Ovary (tissue), 9 donors: Measurements from ENCODE around the gene DUSP23. TPM values are rescaled to one million over a fixed set of nuclear protein-coding genes. Genes with fewer than 3 reads are reported as not detected.

ENCODE experiments used
- DNase-seq, 5 donors: peaks; one replicate each; pipeline ENCODE4 v3.0.0-alpha.2; 2019 to 2020
- H3K27ac ChIP-seq, 2 donors: fragments of 200-600 bp; one replicate each; pipeline versions ENCODE4 v1.5.1 to v1.8.0; 2019 to 2022
- H3K27me3 ChIP-seq: fragments of 200-600 bp; one replicate; pipeline ENCODE4 v1.8.0; 2022
- H3K36me3 ChIP-seq: fragments of 200-600 bp; sonication (generic); one replicate; pipeline ENCODE4 v1.5.1; 2019
- H3K4me1 ChIP-seq: one replicate; pipeline ENCODE4 v1.8.1; 2013; ENCODE audit warnings: mild to moderate bottlenecking, moderate library complexity; ENCODE audit not compliant: insufficient read depth
- H3K4me3 ChIP-seq: fragments of 200-600 bp; sonication (generic); one replicate; pipeline ENCODE4 v1.5.1; 2017
- H3K9me3 ChIP-seq, 2 donors: fragments of 200-600 bp in 1 of 2; sonication (generic) in 1 of 2; one replicate each; pipeline versions ENCODE4 v1.5.1 to v1.8.1; 2013 to 2019; ENCODE audit warnings: mild to moderate bottlenecking in 1 of 2, moderate library complexity in 1 of 2
- CTCF ChIP-seq, 3 donors: fragments of 450-650 bp in 2 of 3; fragments of 200-600 bp in 1 of 3; IDR thresholded peaks; one replicate each; pipeline versions ENCODE4 v1.5.1 to v1.8.0; 2016 to 2022; ENCODE audit warnings: antibody characterized with exemption in 3 of 3, mild to moderate bottlenecking in 1 of 3
- EP300 ChIP-seq: sonication (generic); formaldehyde crosslinking; IDR thresholded peaks from one replicate; pipeline ENCODE4 v1.6.1; 2017; ENCODE audit warnings: antibody characterized with exemption
- POLR2A ChIP-seq: fragments of 450-650 bp; IDR thresholded peaks from one replicate; pipeline ENCODE4 v1.6.1; 2017; ENCODE audit warnings: antibody characterized with exemption, mild to moderate bottlenecking, moderate library complexity
- WGBS, 3 donors: extraction: QIAGEN DNeasy Blood & Tissue Kit in 1 of 3; methylation state at CpG; one replicate each; pipeline versions ENCODE4 v1.1.5 to v1.1.7; 2013 to 2017; 5-methylcytosine and 5-hydroxymethylcytosine counted together
- intact Hi-C, 4 donors: fragments of 100-400 bp; cut with DNase I; formaldehyde crosslinking; loops; one replicate each; pipeline versions ENCODE4 v1.11.0 to v1.15.1; 2022 to 2023
- polyA plus RNA-seq, 2 donors: library from polyadenylated mRNA; stranded (reverse); fragments of 200-250 nt in 1 of 2; fragments of 350-450 nt in 1 of 2; fragmentation: Illumina TruSeq in 1 of 2; extraction: RNeasy Lipid Tissue Mini Kit (QIAGEN cat#74804) in 1 of 2; gene quantifications; one replicate each; pipeline ENCODE4 v1.2.3, GENCODE V29; 2013 to 2014
- total RNA-seq, 7 donors: library from RNA; depleted of rRNA in 2 of 7; stranded (reverse); fragments of >200 nt in 2 of 7; fragmentation: NEBNext Ultra II Directional in 3 of 7; extraction: Animal tissue kit (Norgen Biotek cat#: 25700) in 3 of 7; gene quantifications; one replicate each; pipeline versions ENCODE4 v1.1.0 to v1.2.4, GENCODE V29; 2016 to 2023
- donor health status: DM: no; HTN: no; CAD: no; lungs with moderate emphysema.
- donor health status: DM: no; HTN: no; CAD: no.
- donor health status: Bipolar disorder and iron deficiency.
- donor health status: DM: yes; HTN: yes; CAD: no.
- donor health status: DM: no; HTN: no; CAD: no.
- donor health status: DM: yes; HTN: yes; CAD: no.

The DUSP23 gene
- total and polyA plus RNA-seq, 9 donors, result 26.9 to 115 (median 37.5) TPM

GRCh38 chr1:159765806-159766205 is 15.0 kb upstream of the DUSP23 start:
- Histone ChIP-seq H3K36me3 (no peaks in the 10 kb centered on the region), H3K4me1 (no peaks in the 10 kb centered on the region), H3K9me3 (no peaks in the 10 kb centered on the region), H3K27ac (no peak overlapping the region), H3K4me3 (no peak overlapping the region), H3K27me3 (no peaks in the 10 kb centered on the region)
- WGBS, 3 donors, result 82 to 88% (median 82%) methylated on average over 3 of the region's 3 CpGs
- intact Hi-C loops, result no loop called here
- TF ChIP-seq POLR2A (no peak), EP300 (no peak), CTCF (IDR thresholded peaks at IDR 0.05) (no peak)
- DNase-seq, result no peak

GRCh38 chr1:159771127-159771895 is 9.5 kb upstream of the DUSP23 start:
- WGBS, 3 donors, result 81 to 86% (median 83%) methylated on average over 2 of the region's 2 CpGs
- TF ChIP-seq CTCF (IDR thresholded peaks at IDR 0.05) (no peak), POLR2A (no peak), EP300 (no peak)
- DNase-seq, result no peak
- intact Hi-C loops, result no loop called here
- Histone ChIP-seq H3K36me3 (no peaks in the 10 kb centered on the region), H3K4me3 (no peak overlapping the region), H3K4me1 (no peaks in the 10 kb centered on the region), H3K27me3 (no peaks in the 10 kb centered on the region), H3K27ac (no peak overlapping the region), H3K9me3 (no peaks in the 10 kb centered on the region)

GRCh38 chr1:159774465-159774864 is 6.3 kb upstream of the DUSP23 start:
- H3K27ac ChIP-seq, result no peak overlapping the region
- H3K4me3 ChIP-seq, result no peak overlapping the region
- no peaks in the 10 kb centered on the region for H3K9me3 ChIP-seq
- intact Hi-C loops, result no loop called here
- H3K4me1 ChIP-seq, result no peaks in the 10 kb centered on the region
- 61 to 66% (median 66%) methylated on average over 2 of the region's 2 CpGs for WGBS, 3 donors
- no peaks in the 10 kb centered on the region for H3K36me3 ChIP-seq
- TF ChIP-seq EP300, result no peak
- DNase-seq, result no peak
- H3K27me3 ChIP-seq, result no peaks in the 10 kb centered on the region

- H3K27me3 ChIP-seq, result no peaks in the 10 kb centered on the region
- H3K4me1 ChIP-seq, result no peaks in the 10 kb centered on the region
- DNase-seq, result no peak
- intact Hi-C loops, result no loop called here
- TF ChIP-seq EP300 (no peak), CTCF (IDR thresholded peaks at IDR 0.05) (no peak), POLR2A (no peak)
- H3K9me3 ChIP-seq, result no peaks in the 10 kb centered on the region
- 81 to 86% (median 83%) methylated on average over 2 of the region's 2 CpGs for WGBS, 3 donors
- H3K36me3 ChIP-seq, result no peaks in the 10 kb centered on the region
- H3K4me3 ChIP-seq, result no peak overlapping the region
- H3K27ac ChIP-seq, result no peak overlapping the region
These were observed 5.0 kb upstream of the DUSP23 start for GRCh38 chr1:159775716-159776115.

- no peaks in the 10 kb centered on the region for H3K27me3 ChIP-seq
- no peaks in the 10 kb centered on the region for H3K36me3 ChIP-seq
- H3K4me1 ChIP-seq, result no peaks in the 10 kb centered on the region
- DNase-seq, result no peak
- intact Hi-C loops, result no loop called here
- no peaks in the 10 kb centered on the region for H3K9me3 ChIP-seq
- WGBS, 3 donors, result 53 to 60% (median 57%) methylated on average over 4 of the region's 4 CpGs
- no peak overlapping the region for H3K4me3 ChIP-seq
- H3K27ac ChIP-seq, result no peak overlapping the region
- TF ChIP-seq EP300 (no peak), POLR2A (no peak), CTCF (IDR thresholded peaks at IDR 0.05) (no peak)
These were observed 2.5 kb upstream of the DUSP23 start for GRCh38 chr1:159778266-159778665.
